Keratinocyte (primary cell): ENCODE measurements around the gene KHDRBS1. TPM values are rescaled to one million over a fixed set of nuclear protein-coding genes. Genes with fewer than 3 reads are reported as not detected.
A peak's percentile ranks its signal among the peaks of the same experiment; 100 is the strongest.

Experiments used
- DNase-seq: peaks from one replicate; pipeline ENCODE4 v3.0.0-alpha.2; 2011; ENCODE audit warnings: low read depth, missing footprints, low spot score
- FAIRE-seq: peaks from 2 replicates; lab custom pipeline; 2011; peaks lifted over from hg19 to GRCh38; lab: Jason Lieb, UNC
- H2AFZ ChIP-seq: 2 replicates; pipeline ENCODE4 v1.6.0; 2012; ENCODE audit warnings: low read length, control low read depth, inconsistent platforms; ENCODE audit not compliant: control insufficient read depth
- H3K27ac ChIP-seq: 2 replicates; pipeline ENCODE4 v1.5.1; 2011; ENCODE audit warnings: low read length; ENCODE audit not compliant: control insufficient read depth, insufficient read depth
- H3K27me3 ChIP-seq: 3 replicates; pipeline ENCODE4 v1.6.0; 2011; ENCODE audit warnings: low read length; ENCODE audit not compliant: control insufficient read depth, insufficient read depth; ENCODE audit errors: extremely low read depth
- H3K36me3 ChIP-seq, 2 experiments: 2 replicates in 1 of 2; 3 replicates in 1 of 2; pipeline ENCODE4 v1.5.1; 2011; ENCODE audit warnings: low read length in 2 of 2, mild to moderate bottlenecking in 1 of 2; ENCODE audit not compliant: control insufficient read depth in 2 of 2, insufficient read depth in 2 of 2; ENCODE audit errors: extremely low read depth in 1 of 2
- H3K4me1 ChIP-seq: 3 replicates; pipeline ENCODE4 v1.5.1; 2011; ENCODE audit warnings: low read length; ENCODE audit not compliant: control insufficient read depth, insufficient read depth; ENCODE audit errors: extremely low read depth
- H3K4me2 ChIP-seq: 3 replicates; pipeline ENCODE4 v1.6.0; 2011; ENCODE audit warnings: low read depth, low read length; ENCODE audit not compliant: control insufficient read depth, insufficient read depth; ENCODE audit errors: extremely low read depth
- H3K4me3 ChIP-seq, 3 experiments: fragments of 200-600 bp in 1 of 3; sonication (generic) in 1 of 3; 2 replicates in 2 of 3; 3 replicates in 1 of 3; pipeline ENCODE4 v1.5.1; 2011 to 2016; ENCODE audit warnings: low read length in 3 of 3, mild to moderate bottlenecking in 3 of 3, control low read depth in 2 of 3, inconsistent platforms in 1 of 3, low read depth in 1 of 3, mixed read lengths in 1 of 3, mixed run types in 1 of 3, moderate library complexity in 1 of 3; ENCODE audit not compliant: control insufficient read depth in 2 of 3, insufficient read depth in 2 of 3; ENCODE audit errors: extremely low read depth in 1 of 3
- H3K79me2 ChIP-seq: 2 replicates; pipeline ENCODE4 v1.6.0; 2012; ENCODE audit warnings: low read length; ENCODE audit not compliant: control insufficient read depth, insufficient read depth
- H3K9ac ChIP-seq: 3 replicates; pipeline ENCODE4 v1.6.0; 2011; ENCODE audit warnings: low read length; ENCODE audit not compliant: control insufficient read depth, insufficient read depth; ENCODE audit errors: extremely low read depth
- H3K9me1 ChIP-seq: 3 replicates; pipeline ENCODE4 v1.6.0; 2011; ENCODE audit warnings: low read length; ENCODE audit not compliant: control insufficient read depth, insufficient read depth; ENCODE audit errors: extremely low read depth
- H3K9me3 ChIP-seq: 2 replicates; pipeline ENCODE4 v1.5.1; 2012; ENCODE audit warnings: low read depth, low read length; ENCODE audit not compliant: control insufficient read depth
- H4K20me1 ChIP-seq: 3 replicates; pipeline ENCODE4 v1.6.0; 2011; ENCODE audit warnings: low read length; ENCODE audit not compliant: control insufficient read depth, insufficient read depth; ENCODE audit errors: extremely low read depth
- CTCF ChIP-seq, 3 experiments: IDR thresholded peaks in 1 of 3; conservative IDR thresholded peaks in 1 of 3; optimal IDR thresholded peaks in 1 of 3; 2 replicates in 2 of 3; 3 replicates in 1 of 3; pipeline versions ENCODE3 to v1.5.1; 2011; ENCODE audit warnings: low read length in 3 of 3, mild to moderate bottlenecking in 3 of 3, moderate library complexity in 2 of 3, control low read depth in 1 of 3, inconsistent platforms in 1 of 3; ENCODE audit not compliant: insufficient read depth in 2 of 3; ENCODE audit errors: extremely low read depth in 1 of 3
- EZH2 ChIP-seq: IDR thresholded peaks from one replicate; pipeline ENCODE4 v1.6.1; 2012; ENCODE audit warnings: inconsistent platforms, mild to moderate bottlenecking, low read length, moderate library complexity
- dilution Hi-C: fragments of 300-500 bp; cut with MboI; formaldehyde crosslinking; loops from one replicate; pipeline ENCODE4 v1.7.0; 2020; ENCODE audit warnings: low sequenced_read_pairs; ENCODE audit not compliant: extremely low pct_ligation_motif_present
- polyA plus RNA-seq, 5 experiments: library from polyadenylated mRNA; depleted of rRNA in 3 of 5; stranded (reverse) in 3 of 5; stranded (forward) in 1 of 5; unstranded in 1 of 5; fragments of >200 nt; gene quantifications; 1 replicate in 1 of 5; 2 replicates in 3 of 5; 3 replicates in 1 of 5; pipeline versions ENCODE4 v1.2.1 to v1.2.3, GENCODE V29; 2011 to 2012; ENCODE audit warnings: missing spikeins in 2 of 5, low read depth in 1 of 5, low replicate concordance in 1 of 5

KHDRBS1 gene
- polyA plus RNA-seq, 1 donor (not counting 4 experiments of a cell fraction or from before 2014, with no cell fraction given), result 54.7 TPM

- DNase-seq (peak; percentile 35), FAIRE-seq (peak; percentile 90)
- Histone ChIP-seq H3K27me3 (no peaks in the 10 kb centered on the region), H4K20me1 (no peaks in the 10 kb centered on the region), H3K9ac (peak overlapping the region; percentile 54), H3K27ac (peak overlapping the region; percentile 78), H3K9me1 (no peaks in the 10 kb centered on the region), H3K4me1 (peaks cover 29% of the 10 kb centered on the region), H3K36me3 (no peaks in the 10 kb centered on the region), H3K79me2 (no peaks in the 10 kb centered on the region), H3K9me3 (no peaks in the 10 kb centered on the region), H3K4me2 (peak overlapping the region; percentile 73), H2AFZ (peak overlapping the region; percentile 92), H3K4me3 (peak overlapping the region in 2 of 3 experiments; percentile 31 to 35)
- TF ChIP-seq EZH2 (no peak), CTCF (optimal IDR thresholded peaks at IDR 0.05 in 1 of 3, IDR thresholded peaks at IDR 0.05 in 1 of 3, conservative IDR thresholded peaks at IDR 0.05 in 1 of 3; ENCODE audit: extremely low read depth in 1 of 3, insufficient read depth in 2 of 3, low read length in 3 of 3) (no peak)
- dilution Hi-C loops, result no loop called here
These were observed 29.0 kb upstream of the KHDRBS1 start for GRCh38 chr1:31984419-31985347.

- Histone ChIP-seq H3K4me1 (peaks cover 29% of the 10 kb centered on the region), H4K20me1 (no peaks in the 10 kb centered on the region), H3K79me2 (no peaks in the 10 kb centered on the region), H3K27ac (peak overlapping the region; percentile 78), H2AFZ (peak overlapping the region; percentile 92), H3K4me2 (peak overlapping the region; percentile 73), H3K27me3 (no peaks in the 10 kb centered on the region), H3K9ac (peak overlapping the region; percentile 54), H3K4me3 (peak overlapping the region in 2 of 3 experiments; percentile 31 to 35), H3K36me3 (no peaks in the 10 kb centered on the region), H3K9me3 (no peaks in the 10 kb centered on the region), H3K9me1 (no peaks in the 10 kb centered on the region)
- TF ChIP-seq EZH2 (no peak), CTCF (optimal IDR thresholded peaks at IDR 0.05 in 1 of 3, IDR thresholded peaks at IDR 0.05 in 1 of 3, conservative IDR thresholded peaks at IDR 0.05 in 1 of 3; ENCODE audit: extremely low read depth in 1 of 3, insufficient read depth in 2 of 3, low read length in 3 of 3) (no peak)
- no peak for FAIRE-seq
- no peak for DNase-seq
- dilution Hi-C loops, result no loop called here
These were observed 28.2 kb upstream of the KHDRBS1 start for GRCh38 chr1:31985430-31985829.
